ENCODE results near the gene FAAH2. TPM values are rescaled to one million over a fixed set of nuclear protein-coding genes. Genes with fewer than 3 reads are reported as not detected.

Gene FAAH2
- total and polyA plus RNA-seq, 2 donors from 2014 or later, result 17.0 to 17.1 TPM

GRCh38 chrX:57445076-57445475 is 158.6 kb downstream of the FAAH2 start:
- Histone ChIP-seq H3K4me3 (ENCODE audit: low read length in 3 of 3) (no peak overlapping the region), H3K27ac (ENCODE audit: low read depth in 2 of 2, low read length in 2 of 2) (no peak overlapping the region), H3K4me1 (ENCODE audit: control insufficient read depth in 2 of 3, insufficient read depth in 2 of 3, low read depth in 1 of 3, low read length in 3 of 3) (no peaks in the 10 kb centered on the region), H3K9ac (ENCODE audit: low read length in 3 of 3) (no peak overlapping the region), H3K27me3 (ENCODE audit: control insufficient read depth, insufficient read depth, low read length) (no peaks in the 10 kb centered on the region), H3K36me3 (ENCODE audit: control insufficient read depth in 2 of 3, insufficient read depth in 3 of 3, low read length in 3 of 3) (no peaks in the 10 kb centered on the region), H3K9me3 (ENCODE audit: control insufficient read depth in 2 of 3, insufficient read depth in 1 of 3, low read length in 3 of 3) (no peaks in the 10 kb centered on the region)
- FAIRE-seq (no peak), DNase-seq (no peak)
- intact Hi-C loops (cut with DNase I), result no loop called here
- TF ChIP-seq, protein P1, sequence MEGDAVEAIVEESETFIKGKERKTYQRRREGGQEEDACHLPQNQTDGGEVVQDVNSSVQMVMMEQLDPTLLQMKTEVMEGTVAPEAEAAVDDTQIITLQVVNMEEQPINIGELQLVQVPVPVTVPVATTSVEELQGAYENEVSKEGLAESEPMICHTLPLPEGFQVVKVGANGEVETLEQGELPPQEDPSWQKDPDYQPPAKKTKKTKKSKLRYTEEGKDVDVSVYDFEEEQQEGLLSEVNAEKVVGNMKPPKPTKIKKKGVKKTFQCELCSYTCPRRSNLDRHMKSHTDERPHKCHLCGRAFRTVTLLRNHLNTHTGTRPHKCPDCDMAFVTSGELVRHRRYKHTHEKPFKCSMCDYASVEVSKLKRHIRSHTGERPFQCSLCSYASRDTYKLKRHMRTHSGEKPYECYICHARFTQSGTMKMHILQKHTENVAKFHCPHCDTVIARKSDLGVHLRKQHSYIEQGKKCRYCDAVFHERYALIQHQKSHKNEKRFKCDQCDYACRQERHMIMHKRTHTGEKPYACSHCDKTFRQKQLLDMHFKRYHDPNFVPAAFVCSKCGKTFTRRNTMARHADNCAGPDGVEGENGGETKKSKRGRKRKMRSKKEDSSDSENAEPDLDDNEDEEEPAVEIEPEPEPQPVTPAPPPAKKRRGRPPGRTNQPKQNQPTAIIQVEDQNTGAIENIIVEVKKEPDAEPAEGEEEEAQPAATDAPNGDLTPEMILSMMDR (IDR thresholded peaks at IDR 0.05; ENCODE audit: borderline replicate concordance, extremely low read depth, insufficient read depth), result no peak

GRCh38 chrX:57445832-57446231 is 159.3 kb downstream of the FAAH2 start:
- TF ChIP-seq, protein P1 (IDR thresholded peaks at IDR 0.05; ENCODE audit: borderline replicate concordance, extremely low read depth, insufficient read depth), result no peak
- no peak for FAIRE-seq
- Histone ChIP-seq H3K27me3 (ENCODE audit: control insufficient read depth, insufficient read depth, low read length) (no peaks in the 10 kb centered on the region), H3K27ac (ENCODE audit: low read depth in 2 of 2, low read length in 2 of 2) (no peak overlapping the region), H3K9ac (ENCODE audit: low read length in 3 of 3) (no peak overlapping the region), H3K36me3 (ENCODE audit: control insufficient read depth in 2 of 3, insufficient read depth in 3 of 3, low read length in 3 of 3) (no peaks in the 10 kb centered on the region), H3K4me1 (ENCODE audit: control insufficient read depth in 2 of 3, insufficient read depth in 2 of 3, low read depth in 1 of 3, low read length in 3 of 3) (no peaks in the 10 kb centered on the region), H3K4me3 (ENCODE audit: low read length in 3 of 3) (no peak overlapping the region), H3K9me3 (ENCODE audit: control insufficient read depth in 2 of 3, insufficient read depth in 1 of 3, low read length in 3 of 3) (no peaks in the 10 kb centered on the region)
- DNase-seq, result no peak
- intact Hi-C loops (cut with DNase I), result no loop called here

GRCh38 chrX:57447856-57448255 is 161.3 kb downstream of the FAAH2 start:
- no peak overlapping the region for H3K27ac ChIP-seq (ENCODE audit: low read depth in 2 of 2, low read length in 2 of 2)
- intact Hi-C loops (cut with DNase I), result no loop called here
- no peaks in the 10 kb centered on the region for H3K36me3 ChIP-seq (ENCODE audit: control insufficient read depth in 2 of 3, insufficient read depth in 3 of 3, low read length in 3 of 3)
- H3K4me3 ChIP-seq (ENCODE audit: low read length in 3 of 3), result no peak overlapping the region
- TF ChIP-seq, protein P1 (IDR thresholded peaks at IDR 0.05; ENCODE audit: borderline replicate concordance, extremely low read depth, insufficient read depth), result no peak
- no peak overlapping the region for H3K9ac ChIP-seq (ENCODE audit: low read length in 3 of 3)
- no peak for DNase-seq
- H3K27me3 ChIP-seq (ENCODE audit: control insufficient read depth, insufficient read depth, low read length), result no peaks in the 10 kb centered on the region
- no peaks in the 10 kb centered on the region for H3K4me1 ChIP-seq (ENCODE audit: control insufficient read depth in 2 of 3, insufficient read depth in 2 of 3, low read depth in 1 of 3, low read length in 3 of 3)
- FAIRE-seq, result no peak
- no peaks in the 10 kb centered on the region for H3K9me3 ChIP-seq (ENCODE audit: control insufficient read depth in 2 of 3, insufficient read depth in 1 of 3, low read length in 3 of 3)

GRCh38 chrX:57451426-57452020 is 165.0 kb downstream of the FAAH2 start:
- Histone ChIP-seq H3K9ac (ENCODE audit: low read length in 3 of 3) (no peak overlapping the region), H3K4me3 (ENCODE audit: low read length in 3 of 3) (no peak overlapping the region), H3K27ac (ENCODE audit: low read depth in 2 of 2, low read length in 2 of 2) (no peak overlapping the region), H3K27me3 (ENCODE audit: control insufficient read depth, insufficient read depth, low read length) (no peaks in the 10 kb centered on the region), H3K9me3 (ENCODE audit: control insufficient read depth in 2 of 3, insufficient read depth in 1 of 3, low read length in 3 of 3) (no peaks in the 10 kb centered on the region), H3K4me1 (ENCODE audit: control insufficient read depth in 2 of 3, insufficient read depth in 2 of 3, low read depth in 1 of 3, low read length in 3 of 3) (no peaks in the 10 kb centered on the region), H3K36me3 (ENCODE audit: control insufficient read depth in 2 of 3, insufficient read depth in 3 of 3, low read length in 3 of 3) (no peaks in the 10 kb centered on the region)
- DNase-seq (no peak), FAIRE-seq (no peak)
- intact Hi-C loops (cut with DNase I), result loop anchor here (10.0 kb wide), 1 partner anchor 53 kb away; no protein-coding TSS in a partner anchor
- TF ChIP-seq, protein P1 (IDR thresholded peaks at IDR 0.05; ENCODE audit: borderline replicate concordance, extremely low read depth, insufficient read depth), result no peak
